Astrocyte of the spinal cord (primary cell): ENCODE data around the gene GLIS1.

Source experiments
- DNase-seq: peaks from one replicate; pipeline ENCODE4 v3.0.0; 2011; ENCODE audit warnings: low read depth, low spot score
- H3K4me3 ChIP-seq: 2 replicates; pipeline ENCODE4 v1.5.1; 2011; ENCODE audit warnings: low read depth, mild to moderate bottlenecking, low read length, moderate library complexity
- CTCF ChIP-seq: IDR thresholded peaks from 2 replicates; pipeline ENCODE4 v1.5.1; 2012; ENCODE audit warnings: low read depth, mild to moderate bottlenecking, low read length, inconsistent platforms
- in situ Hi-C: cut with HindIII; loops from 2 replicates; pipeline ENCODE4 v1.10.0; 2017; ENCODE audit warnings: low sequenced_read_pairs

GLIS1 gene

GRCh38 chr1:53548031-53548491 is 190.9 kb downstream of the GLIS1 start:
- H3K4me3 ChIP-seq, result no peak overlapping the region
- in situ Hi-C loops, result no loop called here
- no peak for TF ChIP-seq CTCF
- no peak for DNase-seq

- no peak overlapping the region for H3K4me3 ChIP-seq
- in situ Hi-C loops, result no loop called here
- no peak for TF ChIP-seq CTCF
- no peak for DNase-seq
These were observed 191.7 kb downstream of the GLIS1 start for GRCh38 chr1:53547231-53547790.

GRCh38 chr1:53546409-53547155 is 192.4 kb downstream of the GLIS1 start:
- no peak overlapping the region for H3K4me3 ChIP-seq
- DNase-seq, result no peak
- no peak for TF ChIP-seq CTCF
- in situ Hi-C loops, result no loop called here

- no peak for TF ChIP-seq CTCF
- in situ Hi-C loops, result no loop called here
- no peak overlapping the region for H3K4me3 ChIP-seq
- DNase-seq, result no peak
These were observed 193.1 kb downstream of the GLIS1 start for GRCh38 chr1:53545663-53546408.

- no peak for DNase-seq
- TF ChIP-seq CTCF, result no peak
- no peak overlapping the region for H3K4me3 ChIP-seq
- in situ Hi-C loops, result no loop called here
These were observed 194.0 kb downstream of the GLIS1 start for GRCh38 chr1:53544728-53545515.
